ENCODE measurements around the gene FTO. TPM values are rescaled to one million over a fixed set of nuclear protein-coding genes. Genes with fewer than 3 reads are reported as not detected.

The FTO gene
- total RNA-seq, 1 experiment from 2014 or later = 57.4 TPM

GRCh38 chr16:53995378-53995777 lies 291.4 kb downstream of the FTO start (continued):
- TF ChIP-seq AFF4 (CRISPR knock-in tag; IDR thresholded peaks at IDR 0.05; ENCODE audit: borderline replicate concordance) (no peak), ZNF671 (CRISPR knock-in tag; IDR thresholded peaks at IDR 0.05) (no peak), JAZF1 (CRISPR knock-in tag; IDR thresholded peaks at IDR 0.05) (no peak), SMAD4 (CRISPR knock-in tag; IDR thresholded peaks at IDR 0.05) (no peak), ZNF423 (CRISPR knock-in tag; IDR thresholded peaks at IDR 0.05) (no peak), SMAD3 (CRISPR knock-in tag; IDR thresholded peaks at IDR 0.05; ENCODE audit: borderline replicate concordance) (no peak), KAT7 (CRISPR knock-in tag; IDR thresholded peaks at IDR 0.05; ENCODE audit: borderline replicate concordance) (no peak), CTCF (IDR thresholded peaks at IDR 0.05) (no peak), NR2C2 (CRISPR knock-in tag; IDR thresholded peaks at IDR 0.05) (no peak)

GRCh38 chr16:53996961-53997360 lies 293.0 kb downstream of the FTO start:
- ATAC-seq (no peak), DNase-seq (ENCODE audit: low spot score) (no peak)
- Mint-ChIP-seq H3K4me1 (peaks cover 16% of the 10 kb centered on the region), H3K9me3 (no peaks in the 10 kb centered on the region), H3K27me3 (ENCODE audit: low read depth) (no peaks in the 10 kb centered on the region), H3K4me3 (no peak overlapping the region), H3K27ac (no peak overlapping the region; the same call in 1 of the 2 replicates), H3K36me3 (no peaks in the 10 kb centered on the region; the same call in 1 of the 2 replicates)
- CTCF ChIA-PET = no interaction called here
- POLR2A ChIA-PET = no interaction called here
- TF ChIP-seq GTF2I (CRISPR knock-in tag; conservative IDR thresholded peaks at IDR 0.05) (no peak), FOXK1 (CRISPR knock-in tag; IDR thresholded peaks at IDR 0.05) (no peak), ZBTB43 (CRISPR knock-in tag; IDR thresholded peaks at IDR 0.05) (no peak), AR (CRISPR knock-in tag; IDR thresholded peaks at IDR 0.05) (no peak), MAX (CRISPR knock-in tag; IDR thresholded peaks at IDR 0.05) (no peak), FOXP1 (CRISPR knock-in tag; IDR thresholded peaks at IDR 0.05; ENCODE audit: borderline replicate concordance) (no peak), NR3C1 (CRISPR knock-in tag; conservative IDR thresholded peaks at IDR 0.05; ENCODE audit: low read depth) (no peak), SOX15 (CRISPR knock-in tag; IDR thresholded peaks at IDR 0.05) (no peak), STAT6 (CRISPR knock-in tag; conservative IDR thresholded peaks at IDR 0.05; ENCODE audit: low read depth) (no peak), E2F5 (CRISPR knock-in tag; IDR thresholded peaks at IDR 0.05) (no peak), ZNF281 (CRISPR knock-in tag; IDR thresholded peaks at IDR 0.05) (no peak), ZNF232 (CRISPR knock-in tag; IDR thresholded peaks at IDR 0.05) (no peak)
